Ishikawa (cell line): ENCODE data around the gene ST6GALNAC6.

Experiments used
- CEBPB ChIP-seq: IDR thresholded peaks from 2 replicates; pipeline ENCODE4 v1.6.1; 2012
- EGR1 ChIP-seq: IDR thresholded peaks from 2 replicates; pipeline ENCODE4 v1.6.1; 2012
- EP300 ChIP-seq: IDR thresholded peaks from 2 replicates; pipeline ENCODE4 v1.6.1; 2012; ENCODE audit warnings: borderline replicate concordance
- FOXM1 ChIP-seq: IDR thresholded peaks from 2 replicates; pipeline ENCODE4 v1.6.1; 2012; ENCODE audit warnings: low read depth, borderline replicate concordance
- RAD21 ChIP-seq: IDR thresholded peaks from 2 replicates; pipeline ENCODE4 v1.6.1; 2012; ENCODE audit warnings: low read depth
- TAF1 ChIP-seq: IDR thresholded peaks from 2 replicates; pipeline ENCODE4 v1.6.1; 2012; ENCODE audit warnings: low read depth, mild to moderate bottlenecking
- TCF12 ChIP-seq: IDR thresholded peaks from 2 replicates; pipeline ENCODE4 v1.6.1; 2012; ENCODE audit warnings: low read depth
- YY1 ChIP-seq: IDR thresholded peaks from 2 replicates; pipeline ENCODE4 v1.6.1; 2012; ENCODE audit warnings: low read depth
- ZBTB7A ChIP-seq: IDR thresholded peaks from 2 replicates; pipeline ENCODE4 v1.6.1; 2012; ENCODE audit warnings: low read depth
- TF ChIP-seq, protein P1 (sequence below): IDR thresholded peaks from 2 replicates; pipeline ENCODE4 v1.6.1; 2012
- TF ChIP-seq, protein P2 (sequence below): IDR thresholded peaks from 2 replicates; pipeline ENCODE4 v1.6.1; 2012

DNA sequence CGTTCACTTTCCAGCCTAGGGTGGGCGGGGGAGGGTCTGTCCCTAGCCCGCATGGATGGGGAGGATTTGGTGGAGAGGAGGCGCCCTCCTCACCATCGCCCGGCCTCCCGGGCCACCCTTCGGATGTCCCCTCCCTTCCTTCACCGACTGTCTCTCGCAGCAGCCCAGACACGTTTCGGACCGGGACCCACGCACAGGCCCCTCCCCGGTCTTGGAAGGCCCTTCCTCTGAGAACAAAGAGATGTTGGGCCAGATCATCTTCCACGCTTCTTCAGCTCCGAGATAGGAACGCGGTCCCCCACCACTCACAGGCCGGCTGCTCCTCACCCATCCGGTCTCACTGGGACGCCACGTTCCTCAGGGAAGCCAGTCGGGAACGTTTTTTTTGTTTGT, 38.9 kb upstream of the ST6GALNAC6 start:
- no peak for TF ChIP-seq YY1
- no peak for TF ChIP-seq TAF1
- TF ChIP-seq CEBPB = no peak
- TF ChIP-seq, protein P1, sequence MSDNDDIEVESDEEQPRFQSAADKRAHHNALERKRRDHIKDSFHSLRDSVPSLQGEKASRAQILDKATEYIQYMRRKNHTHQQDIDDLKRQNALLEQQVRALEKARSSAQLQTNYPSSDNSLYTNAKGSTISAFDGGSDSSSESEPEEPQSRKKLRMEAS = no peak
- TF ChIP-seq TCF12 = no peak
- no peak for TF ChIP-seq RAD21
- no peak for TF ChIP-seq FOXM1
- no peak for TF ChIP-seq ZBTB7A
- TF ChIP-seq EGR1 = no peak
- TF ChIP-seq EP300 = no peak
- TF ChIP-seq, protein P2, sequence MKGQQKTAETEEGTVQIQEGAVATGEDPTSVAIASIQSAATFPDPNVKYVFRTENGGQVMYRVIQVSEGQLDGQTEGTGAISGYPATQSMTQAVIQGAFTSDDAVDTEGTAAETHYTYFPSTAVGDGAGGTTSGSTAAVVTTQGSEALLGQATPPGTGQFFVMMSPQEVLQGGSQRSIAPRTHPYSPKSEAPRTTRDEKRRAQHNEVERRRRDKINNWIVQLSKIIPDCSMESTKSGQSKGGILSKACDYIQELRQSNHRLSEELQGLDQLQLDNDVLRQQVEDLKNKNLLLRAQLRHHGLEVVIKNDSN = no peak
